Nephron (organoid): ENCODE measurements around the gene CNOT2.
A peak's percentile ranks its signal among the peaks of the same experiment; 100 is the strongest.
"Not testable (repeated sequence)": the region's sequence is repeated elsewhere in the genome, so short reads cannot be mapped to it uniquely, and the experiment has no call there.

ENCODE experiments used
- H3K27ac Mint-ChIP-seq, 3 experiments: 2 replicates each; pipeline ENCODE4 v1.8.0; 2020; ENCODE audit warnings: mixed read lengths in 3 of 3, mild to moderate bottlenecking in 2 of 3, moderate library complexity in 1 of 3
- H3K27me3 Mint-ChIP-seq: 2 replicates; pipeline ENCODE4 v1.8.0; 2021; ENCODE audit warnings: low read depth, mild to moderate bottlenecking, moderate library complexity, mixed read lengths
- H3K36me3 Mint-ChIP-seq: 2 replicates; pipeline ENCODE4 v1.8.0; 2020; ENCODE audit warnings: low read depth, mixed read lengths
- H3K4me1 Mint-ChIP-seq: 2 replicates; pipeline ENCODE4 v1.8.0; 2020; ENCODE audit warnings: mixed read lengths
- H3K4me3 Mint-ChIP-seq, 3 experiments: 2 replicates each; pipeline ENCODE4 v1.8.0; 2020; ENCODE audit warnings: mild to moderate bottlenecking in 3 of 3, mixed read lengths in 3 of 3, moderate library complexity in 2 of 3
- H3K9me3 Mint-ChIP-seq: 2 replicates; pipeline ENCODE4 v1.8.0; 2020; ENCODE audit warnings: mixed read lengths
- TF ChIP-seq, protein P1 (sequence below), 3 experiments: fragments of 200-600 bp; sonication (generic); IDR thresholded peaks; one replicate each; pipeline ENCODE4 v1.5.0; 2021; ENCODE audit warnings: antibody characterized with exemption in 3 of 3; ENCODE audit not compliant: unreplicated experiment in 3 of 3

The CNOT2 gene

DNA sequence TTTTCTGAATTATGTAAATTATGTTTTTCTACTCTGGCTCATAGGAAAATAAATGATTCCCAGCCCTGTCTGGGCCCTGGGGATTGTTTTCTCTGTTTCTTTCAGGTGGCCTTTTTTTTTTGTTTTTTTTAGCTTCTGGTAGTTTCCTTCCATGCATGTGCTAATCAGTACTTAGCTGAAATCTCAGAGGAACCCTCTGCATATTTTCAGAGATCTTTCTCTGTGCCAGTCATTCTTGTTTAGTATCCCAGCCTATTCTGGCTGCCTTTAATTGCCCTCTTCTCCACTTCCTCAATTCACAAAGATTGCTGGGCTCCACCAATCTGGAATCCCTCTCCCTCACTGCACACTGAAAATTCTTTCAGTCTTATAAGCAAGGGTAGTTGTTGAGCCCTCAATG is 46.9 kb downstream of the CNOT2 start:
- TF ChIP-seq, protein P1, sequence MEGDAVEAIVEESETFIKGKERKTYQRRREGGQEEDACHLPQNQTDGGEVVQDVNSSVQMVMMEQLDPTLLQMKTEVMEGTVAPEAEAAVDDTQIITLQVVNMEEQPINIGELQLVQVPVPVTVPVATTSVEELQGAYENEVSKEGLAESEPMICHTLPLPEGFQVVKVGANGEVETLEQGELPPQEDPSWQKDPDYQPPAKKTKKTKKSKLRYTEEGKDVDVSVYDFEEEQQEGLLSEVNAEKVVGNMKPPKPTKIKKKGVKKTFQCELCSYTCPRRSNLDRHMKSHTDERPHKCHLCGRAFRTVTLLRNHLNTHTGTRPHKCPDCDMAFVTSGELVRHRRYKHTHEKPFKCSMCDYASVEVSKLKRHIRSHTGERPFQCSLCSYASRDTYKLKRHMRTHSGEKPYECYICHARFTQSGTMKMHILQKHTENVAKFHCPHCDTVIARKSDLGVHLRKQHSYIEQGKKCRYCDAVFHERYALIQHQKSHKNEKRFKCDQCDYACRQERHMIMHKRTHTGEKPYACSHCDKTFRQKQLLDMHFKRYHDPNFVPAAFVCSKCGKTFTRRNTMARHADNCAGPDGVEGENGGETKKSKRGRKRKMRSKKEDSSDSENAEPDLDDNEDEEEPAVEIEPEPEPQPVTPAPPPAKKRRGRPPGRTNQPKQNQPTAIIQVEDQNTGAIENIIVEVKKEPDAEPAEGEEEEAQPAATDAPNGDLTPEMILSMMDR (IDR thresholded peaks at IDR 0.05; ENCODE audit: unreplicated experiment in 3 of 3), result no peak
- H3K9me3 Mint-ChIP-seq, result peaks cover 9% of the 10 kb centered on the region
- no peak overlapping the region for H3K4me3 Mint-ChIP-seq
- peaks cover 70% of the 10 kb centered on the region for H3K36me3 Mint-ChIP-seq
- H3K27ac Mint-ChIP-seq, result peak overlapping the region in 1 of 3 experiments; percentile 31
- no peaks in the 10 kb centered on the region for H3K27me3 Mint-ChIP-seq
- H3K4me1 Mint-ChIP-seq, result no peaks in the 10 kb centered on the region

DNA sequence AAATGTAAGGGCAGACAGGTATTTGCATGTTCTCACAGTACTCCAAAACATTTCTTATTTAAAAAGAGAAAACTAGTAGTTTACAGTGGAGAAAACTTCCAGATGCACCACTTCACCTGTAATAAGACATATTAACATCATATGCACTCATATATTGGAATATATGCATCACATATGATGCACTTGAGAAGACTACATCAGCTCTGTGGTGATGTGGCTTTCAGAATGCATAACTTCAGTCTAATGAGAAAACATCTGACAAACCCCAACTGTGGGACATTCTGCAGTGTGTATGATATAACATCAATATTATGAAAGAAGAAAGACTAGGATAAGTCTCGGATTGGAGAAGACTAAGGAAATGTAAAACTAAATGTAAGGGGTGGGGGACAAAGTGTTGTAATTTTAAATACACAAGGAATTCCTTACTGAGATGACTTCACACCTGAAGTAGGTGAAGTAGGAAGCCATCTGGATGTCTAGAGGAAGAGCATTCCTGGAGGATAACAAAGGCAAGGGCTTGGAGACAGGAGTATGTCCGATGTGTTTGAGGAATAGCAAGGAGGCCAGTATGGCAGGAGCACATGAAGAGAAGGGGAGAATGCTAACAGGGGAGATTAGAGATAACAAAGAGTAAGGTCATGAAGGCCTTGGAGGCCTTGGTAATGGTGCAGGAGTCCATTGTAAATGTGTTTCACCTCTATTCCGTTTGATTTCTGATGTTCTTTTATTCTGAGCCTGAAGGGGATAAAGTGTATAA is 49.0 kb downstream of the CNOT2 start:
- Mint-ChIP-seq H3K27ac (no peak overlapping the region), H3K4me3 (no peak overlapping the region), H3K27me3 (no peaks in the 10 kb centered on the region), H3K9me3 (peaks cover 9% of the 10 kb centered on the region), H3K36me3 (peaks cover 63% of the 10 kb centered on the region), H3K4me1 (no peaks in the 10 kb centered on the region)
- TF ChIP-seq, protein P1 (IDR thresholded peaks at IDR 0.05; ENCODE audit: unreplicated experiment in 3 of 3), result no peak

DNA sequence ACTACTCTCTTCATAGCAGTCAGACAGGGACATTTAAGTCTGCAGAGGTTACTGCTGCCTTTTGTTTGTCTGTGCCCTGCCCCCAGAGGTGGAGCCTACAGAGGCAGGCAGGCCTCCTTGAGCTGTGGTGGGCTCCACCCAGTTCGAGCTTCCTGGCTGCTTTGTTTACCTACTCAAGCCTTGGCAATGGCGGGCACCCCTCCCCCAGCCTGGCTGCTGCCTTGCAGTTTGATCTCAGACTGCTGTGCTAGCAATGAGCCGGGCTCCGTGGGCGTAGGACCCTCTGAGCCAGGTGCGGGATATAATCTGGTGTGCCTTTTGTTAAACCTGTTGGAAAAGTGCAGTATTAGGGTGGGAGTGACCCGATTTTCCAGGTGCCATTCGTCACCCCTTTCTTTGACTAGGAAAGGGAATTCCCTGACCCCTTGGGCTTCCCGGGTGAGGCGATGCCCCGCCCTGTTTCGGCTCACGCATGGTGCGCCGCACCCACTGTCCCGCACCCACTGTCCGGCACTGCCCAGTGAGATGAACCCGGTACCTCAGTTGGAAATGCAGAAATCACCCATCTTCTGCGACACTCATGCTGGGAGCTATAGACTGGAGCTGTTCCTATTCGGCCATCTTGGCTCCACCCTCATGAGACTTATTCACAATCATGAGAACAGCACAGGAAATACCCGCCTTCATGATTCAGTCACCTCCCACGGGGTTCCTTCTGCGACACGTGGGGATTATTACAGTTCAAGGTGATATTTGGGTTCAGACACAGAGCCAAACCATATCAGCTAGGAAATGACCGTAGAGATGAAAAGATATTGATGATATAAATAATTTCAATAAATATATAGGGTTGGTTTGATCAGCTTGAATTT is 61.7 kb downstream of the CNOT2 start:
- not testable (repeated sequence) for H3K27ac Mint-ChIP-seq, H3K27me3 Mint-ChIP-seq, H3K4me3 Mint-ChIP-seq, H3K4me1 Mint-ChIP-seq
- Mint-ChIP-seq H3K36me3 (peaks cover 78% of the 10 kb centered on the region), H3K9me3 (peaks cover 36% of the 10 kb centered on the region)

DNA sequence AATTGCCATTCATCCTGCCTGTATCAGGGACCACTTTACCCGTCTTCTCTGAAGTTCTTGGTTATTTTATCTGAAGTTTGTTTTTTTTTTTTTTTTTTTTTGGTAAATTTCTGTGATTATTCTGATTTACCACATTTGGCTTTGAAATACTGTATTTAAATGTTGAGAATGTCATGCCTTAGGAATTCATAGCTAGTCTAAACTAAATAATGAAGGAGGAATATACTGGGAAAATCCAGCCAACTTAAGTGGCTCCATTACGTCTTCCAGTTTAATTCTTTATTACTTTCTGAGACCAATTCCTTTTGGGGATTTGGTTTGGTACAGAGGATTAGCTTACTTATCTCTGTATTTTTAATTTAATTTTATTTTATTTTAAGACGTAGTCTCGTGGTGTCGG is 62.6 kb downstream of the CNOT2 start:
- H3K9me3 Mint-ChIP-seq, result peaks cover 30% of the 10 kb centered on the region
- no peaks in the 10 kb centered on the region for H3K27me3 Mint-ChIP-seq
- TF ChIP-seq, protein P1 (IDR thresholded peaks at IDR 0.05; ENCODE audit: unreplicated experiment in 3 of 3), result no peak
- H3K36me3 Mint-ChIP-seq, result peaks cover 71% of the 10 kb centered on the region
- no peak overlapping the region for H3K4me3 Mint-ChIP-seq
- H3K4me1 Mint-ChIP-seq, result no peaks in the 10 kb centered on the region
- H3K27ac Mint-ChIP-seq, result no peak overlapping the region

DNA sequence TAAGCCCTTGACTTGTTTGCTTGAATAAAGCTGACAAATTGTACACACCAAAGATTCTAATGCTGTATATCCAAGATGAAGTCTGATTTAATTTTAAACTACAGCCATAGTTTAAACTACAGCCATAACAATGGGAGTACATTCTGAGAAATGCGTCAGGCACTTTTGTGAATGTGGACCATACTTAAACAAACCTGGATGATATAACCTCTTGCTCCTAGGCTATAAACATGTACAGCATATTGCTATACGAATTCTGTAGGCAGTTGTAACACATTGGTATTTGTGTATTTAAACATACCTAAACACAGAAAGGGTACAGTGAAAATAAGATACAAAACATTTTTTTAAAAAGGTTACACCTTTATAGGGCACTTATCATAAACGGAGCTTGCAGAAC is 63.4 kb downstream of the CNOT2 start:
- no peak overlapping the region for H3K4me3 Mint-ChIP-seq
- peaks cover 68% of the 10 kb centered on the region for H3K36me3 Mint-ChIP-seq
- peaks cover 23% of the 10 kb centered on the region for H3K9me3 Mint-ChIP-seq
- no peaks in the 10 kb centered on the region for H3K4me1 Mint-ChIP-seq
- H3K27ac Mint-ChIP-seq, result no peak overlapping the region
- TF ChIP-seq, protein P1 (IDR thresholded peaks at IDR 0.05; ENCODE audit: unreplicated experiment in 3 of 3), result no peak
- H3K27me3 Mint-ChIP-seq, result no peaks in the 10 kb centered on the region

DNA sequence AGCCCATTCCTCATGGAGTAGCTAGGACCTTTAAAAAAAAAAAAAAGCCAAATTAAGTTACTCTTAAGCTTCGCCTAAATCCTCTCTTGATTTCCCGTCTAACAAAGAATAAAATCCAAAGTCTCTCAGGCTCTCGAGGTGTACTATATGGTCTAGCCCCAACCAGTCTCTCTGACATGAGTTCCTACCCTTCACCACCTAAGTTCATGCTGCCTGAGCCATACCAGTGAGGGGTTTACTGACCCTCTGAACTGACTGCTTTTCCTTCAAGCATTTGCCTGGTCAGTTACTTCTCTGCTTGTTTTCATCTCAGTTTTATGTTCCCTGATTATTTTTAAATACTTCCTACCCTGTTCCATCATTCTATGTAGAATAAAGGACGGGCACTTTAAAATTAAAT is 64.6 kb downstream of the CNOT2 start:
- Mint-ChIP-seq H3K27me3 (no peaks in the 10 kb centered on the region), H3K4me1 (no peaks in the 10 kb centered on the region), H3K27ac (no peak overlapping the region), H3K9me3 (peaks cover 20% of the 10 kb centered on the region), H3K36me3 (peaks cover 57% of the 10 kb centered on the region), H3K4me3 (no peak overlapping the region)
- TF ChIP-seq, protein P1 (IDR thresholded peaks at IDR 0.05; ENCODE audit: unreplicated experiment in 3 of 3), result no peak
